Smooth muscle cell (in vitro differentiated cells): ENCODE measurements around the gene DOK6. TPM values are rescaled to one million over a fixed set of nuclear protein-coding genes. Genes with fewer than 3 reads are reported as not detected.

ENCODE experiments used
- DNase-seq: peaks from one replicate; lab custom pipeline; 2025; ENCODE audit not compliant: unreplicated experiment; lab: John Stamatoyannopoulos, UW
- H2AFZ ChIP-seq: fragments of 200-600 bp; sonication (generic); 2 replicates; pipeline ENCODE4 v1.6.0; 2016; ENCODE audit warnings: antibody characterized with exemption, low read depth, mild to moderate bottlenecking
- H3F3A ChIP-seq: fragments of 200-600 bp; sonication (generic); 2 replicates; pipeline ENCODE4 v1.6.0; 2017; ENCODE audit warnings: antibody characterized with exemption, low read depth
- H3K27ac ChIP-seq: fragments of 200-600 bp; sonication (generic); 2 replicates; pipeline ENCODE4 v1.5.1; 2016; ENCODE audit warnings: low read depth, mild to moderate bottlenecking
- H3K27me3 ChIP-seq: fragments of 200-600 bp; sonication (generic); 2 replicates; pipeline ENCODE4 v1.6.1; 2016; ENCODE audit warnings: low read depth, mild to moderate bottlenecking
- H3K36me3 ChIP-seq: fragments of 200-600 bp; sonication (generic); 2 replicates; pipeline ENCODE4 v1.5.1; 2016; ENCODE audit warnings: low read depth
- H3K4me1 ChIP-seq: fragments of 200-600 bp; sonication (generic); 2 replicates; pipeline ENCODE4 v1.5.1; 2016; ENCODE audit warnings: low read depth
- H3K4me2 ChIP-seq: fragments of 200-600 bp; sonication (generic); 2 replicates; pipeline ENCODE4 v1.6.0; 2016; ENCODE audit warnings: mild to moderate bottlenecking
- H3K4me3 ChIP-seq: fragments of 200-600 bp; sonication (generic); 2 replicates; pipeline ENCODE4 v1.5.1; 2016; ENCODE audit warnings: mild to moderate bottlenecking
- H3K79me2 ChIP-seq: fragments of 200-600 bp; sonication (generic); 2 replicates; pipeline ENCODE4 v1.6.0; 2016; ENCODE audit warnings: low read depth, mild to moderate bottlenecking
- H3K9ac ChIP-seq: fragments of 200-600 bp; sonication (generic); 2 replicates; pipeline ENCODE4 v1.6.0; 2016; ENCODE audit warnings: low read depth
- H3K9me3 ChIP-seq: fragments of 200-600 bp; sonication (generic); replicated peaks from 2 replicates; pipeline ENCODE4 v1.5.1; 2016; ENCODE audit warnings: low read depth
- H4K20me1 ChIP-seq: fragments of 200-600 bp; sonication (generic); 2 replicates; pipeline ENCODE4 v1.6.0; 2016; ENCODE audit warnings: low read depth
- CTCF ChIP-seq: fragments of 200-600 bp; sonication (generic); IDR thresholded peaks from 2 replicates; pipeline ENCODE4 v1.5.1; 2017; ENCODE audit warnings: borderline replicate concordance, mild to moderate bottlenecking, antibody characterized with exemption; ENCODE audit not compliant: insufficient read depth, poor library complexity, severe bottlenecking
- WGBS: methylation state at CpG from one replicate; pipeline ENCODE4 v1.1.7; 2016; ENCODE audit warnings: low lambda C conversion rate; 5-methylcytosine and 5-hydroxymethylcytosine counted together
- polyA plus RNA-seq: library from polyadenylated mRNA; unstranded; fragments of >200 nt; fragmentation: Nextera tagmentation; extraction: Ambion mirVana; gene quantifications from 2 replicates; pipeline ENCODE4 v1.2.1, GENCODE V29; 2016
- total RNA-seq: library from RNA; depleted of rRNA; stranded (reverse); fragments of >200 nt; gene quantifications from 2 replicates; pipeline ENCODE4 v1.2.3, GENCODE V29; 2014

The DOK6 gene
- total and polyA plus RNA-seq, 2 experiments from 2014 or later, result 7.2 to 21.4 TPM

GRCh38 chr18:69691008-69691760, 290.5 kb downstream of the DOK6 start:
- no peak overlapping the region for H3K4me3 ChIP-seq
- no peaks in the 10 kb centered on the region for H3F3A ChIP-seq
- no peak overlapping the region for H3K4me2 ChIP-seq
- over 99% methylated on average over 5 of the region's 5 CpGs for WGBS
- no peaks in the 10 kb centered on the region for H3K4me1 ChIP-seq
- no peaks in the 10 kb centered on the region for H3K36me3 ChIP-seq
- H3K9ac ChIP-seq, result no peak overlapping the region
- H3K79me2 ChIP-seq, result no peaks in the 10 kb centered on the region
- H2AFZ ChIP-seq, result no peak overlapping the region
- H3K27ac ChIP-seq, result no peak overlapping the region
- no peaks in the 10 kb centered on the region for H3K27me3 ChIP-seq
- no peak for DNase-seq
- no peak for TF ChIP-seq CTCF
- H3K9me3 ChIP-seq, result no peaks in the 10 kb centered on the region
- H4K20me1 ChIP-seq, result no peaks in the 10 kb centered on the region

- no peak for DNase-seq
- Histone ChIP-seq H3K9ac (no peak overlapping the region), H3K4me2 (no peak overlapping the region), H3K79me2 (no peaks in the 10 kb centered on the region), H3F3A (no peaks in the 10 kb centered on the region), H3K27ac (no peak overlapping the region), H4K20me1 (no peaks in the 10 kb centered on the region), H3K4me1 (no peaks in the 10 kb centered on the region), H2AFZ (no peak overlapping the region), H3K4me3 (no peak overlapping the region), H3K36me3 (no peaks in the 10 kb centered on the region), H3K9me3 (no peaks in the 10 kb centered on the region), H3K27me3 (no peaks in the 10 kb centered on the region)
- no peak for TF ChIP-seq CTCF
Measured at GRCh38 chr18:69697069-69697468, 296.4 kb downstream of the DOK6 start.

DNA sequence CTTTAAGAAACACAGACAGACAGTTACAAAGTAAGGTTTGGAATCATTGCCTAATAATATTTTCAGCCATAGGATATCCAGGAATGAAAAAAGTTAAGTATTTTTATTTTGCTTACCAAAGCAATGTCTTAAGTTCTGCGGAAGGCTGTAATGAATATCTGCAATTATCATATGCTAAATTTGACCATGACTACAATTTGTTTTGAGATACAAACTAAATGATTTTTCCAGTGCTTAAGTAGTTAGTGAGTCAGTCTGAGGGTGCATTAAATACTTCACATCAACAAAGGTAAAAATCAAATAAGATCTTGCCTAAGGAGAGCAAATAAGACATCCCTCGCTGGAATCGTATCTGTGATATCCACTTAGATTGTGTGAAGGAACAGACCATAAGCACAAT, 297.0 kb downstream of the DOK6 start:
- Histone ChIP-seq H3K27me3 (no peaks in the 10 kb centered on the region), H3K27ac (no peak overlapping the region), H3K9me3 (no peaks in the 10 kb centered on the region), H3K36me3 (no peaks in the 10 kb centered on the region), H3K9ac (no peak overlapping the region), H3K4me1 (no peaks in the 10 kb centered on the region), H2AFZ (no peak overlapping the region), H4K20me1 (no peaks in the 10 kb centered on the region), H3K4me2 (no peak overlapping the region), H3K79me2 (no peaks in the 10 kb centered on the region), H3K4me3 (no peak overlapping the region), H3F3A (no peaks in the 10 kb centered on the region)
- WGBS, result 98% methylated on average over 3 of the region's 3 CpGs
- no peak for DNase-seq
- no peak for TF ChIP-seq CTCF

- TF ChIP-seq CTCF, result no peak
- WGBS, result 92% methylated on average over 2 of the region's 2 CpGs
Measured at GRCh38 chr18:69701305-69701704, 300.6 kb downstream of the DOK6 start.

More at GRCh38 chr18:69701305-69701704, 300.6 kb downstream of the DOK6 start:
- Histone ChIP-seq H3K9me3 (no peaks in the 10 kb centered on the region), H4K20me1 (no peaks in the 10 kb centered on the region), H3K4me1 (no peaks in the 10 kb centered on the region), H3K79me2 (no peaks in the 10 kb centered on the region), H3K27ac (no peak overlapping the region), H3K9ac (no peak overlapping the region), H3K27me3 (no peaks in the 10 kb centered on the region), H3K4me3 (no peak overlapping the region), H3K36me3 (no peaks in the 10 kb centered on the region), H2AFZ (no peak overlapping the region), H3K4me2 (no peak overlapping the region), H3F3A (no peaks in the 10 kb centered on the region)
- DNase-seq, result no peak
